Kidney (tissue), 14 donors: ENCODE data around the gene CACNA1E. TPM values are rescaled to one million over a fixed set of nuclear protein-coding genes. Genes with fewer than 3 reads are reported as not detected.

Source experiments
- DNase-seq, 5 donors: peaks; one replicate each; pipeline ENCODE4 v3.0.0-alpha.2; 2013 to 2020
- FAIRE-seq: peaks from 2 replicates; lab custom pipeline; 2012; peaks lifted over from hg19 to GRCh38; lab: Jason Lieb, UNC
- H3K27ac ChIP-seq, 2 donors: one replicate each; pipeline ENCODE4 v1.7.0; 2013; ENCODE audit warnings: low read depth in 2 of 2, low read length in 2 of 2, inconsistent platforms in 1 of 2
- H3K27me3 ChIP-seq: one replicate; pipeline ENCODE4 v1.7.1; 2013; ENCODE audit warnings: low read length, inconsistent platforms; ENCODE audit not compliant: control insufficient read depth, insufficient read depth
- H3K36me3 ChIP-seq, 3 donors: one replicate each; pipeline versions ENCODE4 v1.7.0 to v1.7.1; 2013; ENCODE audit warnings: low read length in 3 of 3, control low read depth in 1 of 3, inconsistent platforms in 1 of 3; ENCODE audit not compliant: insufficient read depth in 3 of 3, control insufficient read depth in 2 of 3
- H3K4me1 ChIP-seq, 3 donors: one replicate each; pipeline versions ENCODE4 v1.7.0 to v1.7.1; 2013; ENCODE audit warnings: low read length in 3 of 3, inconsistent platforms in 1 of 3, low read depth in 1 of 3; ENCODE audit not compliant: control insufficient read depth in 2 of 3, insufficient read depth in 2 of 3
- H3K4me3 ChIP-seq, 3 donors: one replicate each; pipeline versions ENCODE4 v1.7.0 to v1.8.1; 2013; ENCODE audit warnings: low read length in 3 of 3, control low read depth in 1 of 3, inconsistent platforms in 1 of 3
- H3K9ac ChIP-seq, 3 donors: one replicate each; pipeline versions ENCODE4 v1.7.0 to v1.7.1; 2013; ENCODE audit warnings: low read length in 3 of 3, control low read depth in 1 of 3, inconsistent platforms in 1 of 3
- H3K9me3 ChIP-seq, 3 donors: one replicate each; pipeline versions ENCODE4 v1.7.0 to v1.7.1; 2013; ENCODE audit warnings: low read length in 3 of 3, control low read depth in 1 of 3, inconsistent platforms in 1 of 3; ENCODE audit not compliant: control insufficient read depth in 2 of 3, insufficient read depth in 1 of 3
- CTCF ChIP-seq: IDR thresholded peaks from 3 replicates; pipeline ENCODE4 v1.5.1; 2012; ENCODE audit warnings: mild to moderate bottlenecking, moderate library complexity, borderline replicate concordance; ENCODE audit not compliant: insufficient read depth; ENCODE audit errors: extremely low read depth
- intact Hi-C: fragments of 100-400 bp; cut with DNase I; formaldehyde crosslinking; loops from one replicate; pipeline ENCODE4 v1.11.1; 2022
- polyA plus RNA-seq: library from polyadenylated mRNA; stranded (reverse); fragments of 350-450 nt; fragmentation: Illumina TruSeq; extraction: RNeasy Lipid Tissue Mini Kit (QIAGEN cat#74804); gene quantifications from one replicate; pipeline ENCODE4 v1.2.3, GENCODE V29; 2014; ENCODE audit warnings: low read depth, low replicate concordance; ENCODE audit not compliant: insufficient read depth
- total RNA-seq: library from RNA; stranded (reverse); fragmentation: NEBNext Ultra II Directional; extraction: Animal tissue kit (Norgen Biotek cat#: 25700); gene quantifications from one replicate; pipeline ENCODE4 v1.2.1, GENCODE V29; 2021
- donor health status: control.
- donor health status: control.
- donor health status: control.
- donor health status: control.
- donor health status: control.
- donor health status: DM: yes; HTN: yes; CAD: no.
- donor health status: Normal renal cell carcinoma (clear cell type).

Gene CACNA1E
- total and polyA plus RNA-seq, 2 donors from 2014 or later = 0.19 TPM

GRCh38 chr1:181484821-181485220 is 1.5 kb downstream of the CACNA1E start:
- Histone ChIP-seq H3K36me3 (no peaks in the 10 kb centered on the region), H3K9ac (no peak overlapping the region)

DNA sequence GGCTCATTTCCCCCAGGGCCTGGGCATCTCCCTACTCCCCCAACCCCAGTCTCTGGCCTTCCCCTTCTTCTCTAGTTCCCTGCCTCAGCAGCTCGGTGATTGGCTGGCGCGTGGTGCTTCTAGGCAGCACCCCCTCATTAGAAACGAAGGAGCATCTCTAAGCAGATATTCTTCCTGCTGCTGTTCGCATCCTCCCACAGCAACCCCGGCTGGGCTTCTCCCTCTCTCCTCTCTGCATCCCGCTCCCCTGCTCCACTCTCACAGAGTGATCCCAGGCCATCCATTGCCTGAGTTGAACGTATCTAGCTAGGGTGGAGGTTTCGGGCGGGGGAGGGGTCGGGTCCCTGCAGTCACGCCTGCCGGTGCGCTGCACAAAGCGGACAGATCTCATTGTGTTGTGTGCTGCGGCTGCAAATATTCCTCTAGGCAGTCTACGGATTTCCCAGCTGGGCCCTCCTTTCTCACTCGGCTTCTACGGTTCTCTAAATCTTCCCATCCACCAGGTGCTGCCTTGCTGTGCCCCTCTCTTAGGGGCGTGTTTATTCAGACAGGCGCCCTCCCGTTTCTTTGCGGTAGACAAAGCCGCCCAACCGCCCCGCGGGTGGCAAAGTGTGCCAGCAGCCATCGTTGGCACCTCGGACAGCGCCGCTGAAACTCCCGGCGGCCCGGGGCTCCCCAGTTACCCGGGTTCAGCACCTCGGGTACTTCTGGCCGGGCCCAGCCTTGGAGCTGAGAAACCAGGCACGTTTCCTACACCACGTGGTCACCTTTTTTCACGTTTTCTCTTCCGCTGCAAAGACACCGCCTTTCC is 2.2 kb downstream of the CACNA1E start:
- Histone ChIP-seq H3K4me3 (no peak overlapping the region), H3K9me3 (no peaks in the 10 kb centered on the region), H3K4me1 (peaks cover 0 to 4% (median 0%) of the 10 kb centered on the region in 3 donors), H3K9ac (no peak overlapping the region), H3K36me3 (no peaks in the 10 kb centered on the region), H3K27me3 (peaks cover 41% of the 10 kb centered on the region), H3K27ac (no peak overlapping the region)
- DNase-seq (peak in 4 of 5 donors; percentile 74 to 78 (median 75)), FAIRE-seq (no peak)
- intact Hi-C loops = no loop called here
- no peak for TF ChIP-seq CTCF

More at GRCh38 chr1:181484821-181485220, 1.5 kb downstream of the CACNA1E start:
- Histone ChIP-seq H3K27ac (no peak overlapping the region), H3K27me3 (peaks cover 41% of the 10 kb centered on the region), H3K9me3 (no peaks in the 10 kb centered on the region), H3K4me1 (peaks cover 0 to 4% (median 0%) of the 10 kb centered on the region in 3 donors), H3K4me3 (no peak overlapping the region)
- DNase-seq (no peak), FAIRE-seq (no peak)
- no peak for TF ChIP-seq CTCF
- intact Hi-C loops = no loop called here

- H3K9ac ChIP-seq = no peak overlapping the region
- H3K27ac ChIP-seq = no peak overlapping the region
- DNase-seq (no peak), FAIRE-seq (no peak)
- no peak overlapping the region for H3K4me3 ChIP-seq
- peaks cover 41% of the 10 kb centered on the region for H3K27me3 ChIP-seq
- no peaks in the 10 kb centered on the region for H3K36me3 ChIP-seq
- intact Hi-C loops = no loop called here
- H3K4me1 ChIP-seq = peaks cover 0 to 4% (median 0%) of the 10 kb centered on the region in 3 donors
- TF ChIP-seq CTCF = no peak
- no peaks in the 10 kb centered on the region for H3K9me3 ChIP-seq
Observed at GRCh38 chr1:181486098-181486420, 2.7 kb downstream of the CACNA1E start.

- intact Hi-C loops = no loop called here
- Histone ChIP-seq H3K27me3 (peaks cover 26% of the 10 kb centered on the region), H3K4me1 (no peaks in the 10 kb centered on the region), H3K4me3 (no peak overlapping the region), H3K27ac (no peak overlapping the region), H3K36me3 (no peaks in the 10 kb centered on the region), H3K9me3 (no peaks in the 10 kb centered on the region), H3K9ac (no peak overlapping the region)
- no peak for FAIRE-seq
- DNase-seq = no peak
- no peak for TF ChIP-seq CTCF
Observed at GRCh38 chr1:181488866-181489265, 5.5 kb downstream of the CACNA1E start.
